ENCODE measurements around the gene CDON. TPM values are rescaled to one million over a fixed set of nuclear protein-coding genes. Genes with fewer than 3 reads are reported as not detected.

The CDON gene
- total and polyA plus RNA-seq, 2 donors (not counting 1 experiment from before 2014, with no cell fraction given), result 10.7 TPM

DNA sequence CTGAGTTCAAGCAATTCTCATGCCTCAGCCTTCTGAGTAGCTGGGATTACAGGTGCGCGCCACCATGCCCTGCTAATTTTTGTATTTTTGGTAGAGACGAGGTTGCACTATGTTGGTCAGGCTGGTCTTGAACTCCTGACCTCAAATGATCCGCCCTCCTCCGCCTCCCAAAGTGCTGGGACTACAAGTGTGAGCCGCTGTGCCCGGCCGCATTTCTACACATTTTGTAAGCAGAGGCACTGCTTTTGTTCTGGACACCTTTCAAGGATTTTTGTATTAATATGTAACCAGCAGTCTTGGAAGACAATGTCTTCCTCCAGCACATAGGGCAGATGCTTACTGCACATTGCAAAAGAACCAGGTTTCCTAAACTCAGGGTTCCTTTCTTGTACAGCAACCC is 128.2 kb downstream of the CDON start:
- Histone ChIP-seq H3K9ac (ENCODE audit: insufficient read depth, low read length) (no peak overlapping the region), H3K4me3 (replicated peaks in 1 of 4; ENCODE audit: control extremely low read depth in 1 of 4, insufficient read depth in 1 of 4, low read depth in 3 of 4, low read length in 4 of 4) (no peak overlapping the region), H3K4me2 (ENCODE audit: extremely low read depth, insufficient read depth, low read length) (no peak overlapping the region), H3K36me3 (ENCODE audit: control insufficient read depth, insufficient read depth, low read length) (no peaks in the 10 kb centered on the region), H3K79me2 (ENCODE audit: control insufficient read depth, insufficient read depth, low read length) (no peaks in the 10 kb centered on the region), H2AFZ (ENCODE audit: low read length) (no peak overlapping the region), H3K4me1 (ENCODE audit: control insufficient read depth, extremely low read depth, insufficient read depth, low read length) (no peaks in the 10 kb centered on the region), H3K27ac (ENCODE audit: insufficient read depth, low read length) (no peak overlapping the region), H3K9me3 (ENCODE audit: control insufficient read depth, insufficient read depth, low read depth, low read length) (no peaks in the 10 kb centered on the region), H4K20me1 (ENCODE audit: control insufficient read depth, extremely low read depth, insufficient read depth, low read length) (no peaks in the 10 kb centered on the region), H3K27me3 (ENCODE audit: control insufficient read depth, insufficient read depth, low read length) (peaks cover 8% of the 10 kb centered on the region)
- no peak for DNase-seq (ENCODE audit: low read depth in 2 of 2)
- TF ChIP-seq, protein P1, sequence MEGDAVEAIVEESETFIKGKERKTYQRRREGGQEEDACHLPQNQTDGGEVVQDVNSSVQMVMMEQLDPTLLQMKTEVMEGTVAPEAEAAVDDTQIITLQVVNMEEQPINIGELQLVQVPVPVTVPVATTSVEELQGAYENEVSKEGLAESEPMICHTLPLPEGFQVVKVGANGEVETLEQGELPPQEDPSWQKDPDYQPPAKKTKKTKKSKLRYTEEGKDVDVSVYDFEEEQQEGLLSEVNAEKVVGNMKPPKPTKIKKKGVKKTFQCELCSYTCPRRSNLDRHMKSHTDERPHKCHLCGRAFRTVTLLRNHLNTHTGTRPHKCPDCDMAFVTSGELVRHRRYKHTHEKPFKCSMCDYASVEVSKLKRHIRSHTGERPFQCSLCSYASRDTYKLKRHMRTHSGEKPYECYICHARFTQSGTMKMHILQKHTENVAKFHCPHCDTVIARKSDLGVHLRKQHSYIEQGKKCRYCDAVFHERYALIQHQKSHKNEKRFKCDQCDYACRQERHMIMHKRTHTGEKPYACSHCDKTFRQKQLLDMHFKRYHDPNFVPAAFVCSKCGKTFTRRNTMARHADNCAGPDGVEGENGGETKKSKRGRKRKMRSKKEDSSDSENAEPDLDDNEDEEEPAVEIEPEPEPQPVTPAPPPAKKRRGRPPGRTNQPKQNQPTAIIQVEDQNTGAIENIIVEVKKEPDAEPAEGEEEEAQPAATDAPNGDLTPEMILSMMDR (conservative IDR thresholded peaks at IDR 0.05 in 1 of 2, IDR thresholded peaks at IDR 0.05 in 1 of 2; ENCODE audit: low read depth in 1 of 2, low read length in 2 of 2), result no peak
- no peak for TF ChIP-seq EZH2 (IDR thresholded peaks at IDR 0.05; ENCODE audit: low read length, missing control alignments)

DNA sequence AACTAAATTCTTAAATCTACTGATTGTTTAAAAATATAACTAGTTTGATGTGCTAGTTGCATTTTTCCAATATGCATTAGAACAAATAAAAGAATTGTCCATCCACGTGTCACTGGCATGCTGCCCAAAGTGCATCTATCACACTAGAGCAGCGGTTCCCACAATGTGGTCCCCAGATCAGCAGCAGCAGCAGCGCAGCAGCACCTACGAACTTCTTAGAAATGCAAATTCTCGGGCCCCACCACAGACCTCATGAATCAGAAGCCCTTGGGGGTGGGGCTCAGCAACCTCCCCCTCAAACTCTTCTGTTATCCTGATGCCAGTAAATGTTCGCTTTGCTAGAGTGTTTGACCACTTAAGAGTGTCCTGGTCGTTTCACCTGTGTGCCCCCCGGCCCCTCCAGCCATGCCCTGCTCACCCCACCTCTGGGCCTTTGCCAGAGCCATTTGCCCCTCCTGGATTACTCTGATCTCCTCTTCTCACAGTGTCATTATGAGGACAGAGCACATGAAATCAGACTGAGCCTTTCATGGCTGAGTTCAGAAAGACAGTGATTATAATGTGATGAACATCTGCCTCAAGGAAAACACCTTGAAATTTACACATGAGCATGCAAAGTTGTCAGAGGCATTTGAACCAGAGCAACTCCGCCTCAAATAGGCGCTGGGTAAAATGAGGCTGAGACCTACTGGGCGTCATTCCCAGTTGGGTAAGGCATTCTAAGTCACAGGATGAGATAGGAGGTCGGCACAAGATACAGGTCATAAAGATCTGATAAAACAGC is 129.4 kb downstream of the CDON start:
- Histone ChIP-seq H3K9ac (ENCODE audit: insufficient read depth, low read length) (no peak overlapping the region), H3K9me3 (ENCODE audit: control insufficient read depth, insufficient read depth, low read depth, low read length) (no peaks in the 10 kb centered on the region), H3K79me2 (ENCODE audit: control insufficient read depth, insufficient read depth, low read length) (no peaks in the 10 kb centered on the region), H3K27ac (ENCODE audit: insufficient read depth, low read length) (no peak overlapping the region), H3K4me3 (replicated peaks in 1 of 4; ENCODE audit: control extremely low read depth in 1 of 4, insufficient read depth in 1 of 4, low read depth in 3 of 4, low read length in 4 of 4) (no peak overlapping the region), H3K36me3 (ENCODE audit: control insufficient read depth, insufficient read depth, low read length) (no peaks in the 10 kb centered on the region), H3K27me3 (ENCODE audit: control insufficient read depth, insufficient read depth, low read length) (peaks cover 9% of the 10 kb centered on the region), H4K20me1 (ENCODE audit: control insufficient read depth, extremely low read depth, insufficient read depth, low read length) (no peaks in the 10 kb centered on the region), H3K4me2 (ENCODE audit: extremely low read depth, insufficient read depth, low read length) (no peak overlapping the region), H2AFZ (ENCODE audit: low read length) (no peak overlapping the region), H3K4me1 (ENCODE audit: control insufficient read depth, extremely low read depth, insufficient read depth, low read length) (no peaks in the 10 kb centered on the region)
- TF ChIP-seq, protein P1 (conservative IDR thresholded peaks at IDR 0.05 in 1 of 2, IDR thresholded peaks at IDR 0.05 in 1 of 2; ENCODE audit: low read depth in 1 of 2, low read length in 2 of 2), result no peak
- TF ChIP-seq EZH2 (IDR thresholded peaks at IDR 0.05; ENCODE audit: low read length, missing control alignments), result no peak
- DNase-seq (ENCODE audit: low read depth in 2 of 2), result no peak

DNA sequence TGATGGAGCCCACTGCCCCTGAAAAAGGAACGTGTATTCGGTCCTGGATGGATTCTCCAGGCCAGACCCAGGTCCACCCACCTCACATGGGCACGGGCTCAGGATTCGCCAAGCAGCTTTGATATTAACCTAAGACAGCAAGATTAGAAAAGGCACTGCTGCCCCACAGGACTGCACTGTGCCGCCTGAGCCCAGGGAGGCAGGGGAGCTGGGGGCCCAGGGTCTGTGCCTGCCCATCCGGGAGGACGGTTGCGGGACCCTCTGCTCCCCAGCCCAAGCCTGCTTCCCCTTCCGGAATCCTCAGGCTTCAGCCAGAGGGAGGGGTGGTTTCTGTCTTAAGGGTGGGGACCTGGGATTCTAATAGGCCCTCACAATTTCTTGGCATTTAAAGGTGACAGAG is 130.4 kb downstream of the CDON start:
- Histone ChIP-seq H3K79me2 (ENCODE audit: control insufficient read depth, insufficient read depth, low read length) (no peaks in the 10 kb centered on the region), H3K4me3 (replicated peaks in 1 of 4; ENCODE audit: control extremely low read depth in 1 of 4, insufficient read depth in 1 of 4, low read depth in 3 of 4, low read length in 4 of 4) (no peak overlapping the region)

More for the DNA sequence above, 130.4 kb downstream of the CDON start:
- H3K4me1 ChIP-seq (ENCODE audit: control insufficient read depth, extremely low read depth, insufficient read depth, low read length), result no peaks in the 10 kb centered on the region
- H3K9ac ChIP-seq (ENCODE audit: insufficient read depth, low read length), result no peak overlapping the region
- no peak overlapping the region for H3K27ac ChIP-seq (ENCODE audit: insufficient read depth, low read length)
- no peaks in the 10 kb centered on the region for H3K36me3 ChIP-seq (ENCODE audit: control insufficient read depth, insufficient read depth, low read length)
- no peak overlapping the region for H2AFZ ChIP-seq (ENCODE audit: low read length)
- peaks cover 9% of the 10 kb centered on the region for H3K27me3 ChIP-seq (ENCODE audit: control insufficient read depth, insufficient read depth, low read length)
- DNase-seq (ENCODE audit: low read depth in 2 of 2), result no peak
- H3K4me2 ChIP-seq (ENCODE audit: extremely low read depth, insufficient read depth, low read length), result no peak overlapping the region
- TF ChIP-seq EZH2 (IDR thresholded peaks at IDR 0.05; ENCODE audit: low read length, missing control alignments), result no peak
- TF ChIP-seq, protein P1 (conservative IDR thresholded peaks at IDR 0.05 in 1 of 2, IDR thresholded peaks at IDR 0.05 in 1 of 2; ENCODE audit: low read depth in 1 of 2, low read length in 2 of 2), result no peak
- no peaks in the 10 kb centered on the region for H4K20me1 ChIP-seq (ENCODE audit: control insufficient read depth, extremely low read depth, insufficient read depth, low read length)
- no peaks in the 10 kb centered on the region for H3K9me3 ChIP-seq (ENCODE audit: control insufficient read depth, insufficient read depth, low read depth, low read length)
